GM10248 (cell line): ENCODE measurements around the gene GPR62.
A peak's percentile ranks its signal among the peaks of the same experiment; 100 is the strongest.
"Not testable (repeated sequence)": the region's sequence is repeated elsewhere in the genome, so short reads cannot be mapped to it uniquely, and the experiment has no call there.

Experiments
- CTCF ChIA-PET: fragments of 300-600 bp; sonication (Branson Sonifier 250); formaldehyde crosslinking; extraction: SDS; loops from one replicate; lab custom pipeline; 2021; ENCODE audit warnings: antibody characterized with exemption; lab: Yijun Ruan, JAX
- POLR2A ChIA-PET: fragments of 350-650 bp; sonication (Branson Sonifier 250); formaldehyde crosslinking; extraction: SDS; loops from one replicate; lab custom pipeline; 2020; ENCODE audit warnings: antibody characterized with exemption; lab: Yijun Ruan, JAX
- DNase-seq: peaks from one replicate; pipeline ENCODE4 v3.0.0; 2012; ENCODE audit errors: extremely low spot score
- CTCF ChIP-seq: IDR thresholded peaks from 2 replicates; pipeline ENCODE4 v1.5.1; 2012; ENCODE audit warnings: mild to moderate bottlenecking, low read depth; ENCODE audit errors: extremely low read depth, missing control alignments, control extremely low read depth

Gene GPR62

GRCh38 chr3:51928438-51928837, 26.7 kb upstream of the GPR62 start:
- TF ChIP-seq CTCF: no peak
- ChIA-PET POLR2A (no interaction called here), CTCF (interaction anchor here (2.1 kb wide), 1 partner anchor 14 kb away, joined by 6 read pairs; the partner anchor contains the start of genes PARP3 and RRP9)
- no peak for DNase-seq

DNA sequence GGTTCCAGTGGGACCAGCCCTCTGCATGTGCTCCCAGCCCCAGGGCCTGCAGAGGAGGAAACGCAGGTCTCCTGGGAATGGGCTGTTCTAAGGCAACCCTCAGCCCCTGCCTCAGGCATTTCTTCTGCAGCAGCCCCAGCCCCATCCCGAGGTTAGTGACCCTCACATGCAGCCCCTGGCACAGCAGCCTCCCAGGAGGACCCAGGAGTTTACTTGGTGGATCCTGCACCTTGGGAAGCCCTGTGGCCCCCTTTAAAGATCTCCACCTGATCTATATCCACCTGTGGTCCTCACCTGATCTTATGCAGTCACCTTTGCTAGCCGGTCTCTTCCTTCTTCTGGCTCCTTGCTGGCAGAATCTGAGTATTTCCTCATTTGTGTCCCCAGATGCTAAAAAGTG, 26.2 kb upstream of the GPR62 start:
- ChIA-PET POLR2A (interaction anchor here (0.6 kb wide), 1 partner anchor 17 kb away, joined by 3 read pairs; no protein-coding TSS in a partner anchor), CTCF (interaction anchor here (1.8 kb wide), 1 partner anchor 13 kb away, joined by 4 read pairs; the partner anchor contains the start of gene RRP9)
- DNase-seq: not testable (repeated sequence)

DNA sequence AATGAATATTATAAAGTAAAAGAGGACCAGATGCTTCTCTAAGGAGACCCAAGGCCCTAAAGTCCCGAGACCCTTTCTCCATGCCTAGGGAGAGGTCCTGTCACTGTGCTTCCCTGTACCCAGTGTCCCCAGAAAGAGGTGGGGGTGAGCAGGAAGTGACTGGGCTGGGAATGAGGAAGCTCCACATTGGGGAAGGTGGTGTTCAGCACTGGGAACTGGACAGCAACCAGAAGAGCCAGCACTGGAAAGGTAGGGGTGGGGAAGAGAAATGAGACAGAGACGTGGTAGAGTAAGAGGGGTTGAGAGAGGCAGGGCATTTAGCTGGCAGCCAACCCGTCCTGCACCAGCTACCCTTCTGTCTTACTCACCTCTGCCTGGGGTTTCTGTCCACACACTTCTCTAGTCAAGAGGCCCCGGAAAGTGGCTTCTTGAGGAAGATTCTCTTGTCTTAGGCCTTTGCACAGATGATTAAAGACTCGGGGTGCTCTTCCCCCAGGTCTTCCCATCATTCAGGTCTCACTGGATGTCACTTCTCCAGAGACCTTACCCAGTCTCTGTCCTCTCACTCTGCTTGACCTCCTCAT, 25.7 kb upstream of the GPR62 start:
- ChIA-PET CTCF (interaction anchor here (1.8 kb wide), 1 partner anchor 12 kb away, joined by 4 read pairs; the partner anchor contains the start of gene RRP9), POLR2A (interaction anchor here (0.6 kb wide), 1 partner anchor 17 kb away, joined by 3 read pairs; no protein-coding TSS in a partner anchor)
- TF ChIP-seq CTCF: no peak

DNA sequence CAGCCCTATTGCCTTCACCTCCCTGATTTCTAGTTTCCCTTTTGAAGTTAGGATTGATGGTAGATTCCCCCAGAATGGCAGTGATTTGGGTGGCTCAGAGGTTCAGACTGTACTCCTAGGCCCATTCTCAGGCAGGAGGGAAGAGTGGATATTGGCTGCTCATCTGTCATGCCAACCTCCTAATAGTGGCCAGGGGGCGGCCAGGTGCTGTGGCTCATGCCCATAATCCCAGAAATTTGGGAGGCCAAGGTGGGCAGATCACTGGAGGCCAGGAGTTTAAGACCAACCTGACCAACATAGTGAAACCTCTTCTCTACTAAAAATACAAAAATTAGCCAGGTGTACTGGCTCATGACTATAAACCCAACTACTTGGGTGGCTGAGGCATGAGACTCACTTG, 24.7 kb upstream of the GPR62 start:
- TF ChIP-seq CTCF: no peak
- no peak for DNase-seq
- ChIA-PET CTCF (interaction anchor here (1.0 to 1.8 kb wide), 2 partner anchors 11 to 18 kb away, joined by 3 to 4 read pairs; partner anchors contain the start of gene RRP9), POLR2A (no interaction called here)

More for the DNA sequence above, 25.7 kb upstream of the GPR62 start:
- peak; percentile 20 for DNase-seq

DNA sequence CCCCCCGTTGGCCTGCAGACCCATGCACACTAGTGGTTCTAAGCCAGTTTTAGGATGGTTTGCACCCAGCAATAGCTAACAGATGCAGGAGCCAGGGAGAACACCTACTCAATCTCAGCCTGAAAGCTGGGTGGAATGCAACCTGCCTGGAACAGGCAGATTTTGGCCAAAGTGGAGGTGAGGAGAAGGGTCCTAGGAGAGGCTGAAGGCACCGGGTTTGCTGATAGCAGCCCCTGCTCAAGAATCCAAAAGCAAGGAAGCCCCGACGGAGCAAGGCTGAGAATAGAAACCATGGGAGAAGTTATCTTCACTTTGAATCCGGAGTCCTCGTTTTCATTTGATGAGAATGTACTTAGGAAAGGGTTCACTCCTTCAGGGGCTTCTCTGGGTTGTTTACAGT, 23.4 kb upstream of the GPR62 start:
- DNase-seq: no peak
- ChIA-PET CTCF (interaction anchor here (1.1 kb wide), 1 partner anchor 10 kb away, joined by 5 read pairs; the partner anchor contains the start of gene RRP9), POLR2A (no interaction called here)
- no peak for TF ChIP-seq CTCF

- POLR2A ChIA-PET: interaction anchor here (1.4 kb wide), 1 partner anchor 9 kb away, joined by 4 read pairs; the partner anchor contains the start of gene RRP9
- CTCF ChIA-PET: interaction anchor here (0.9 to 1.1 kb wide), 2 partner anchors 9 to 250 kb away, joined by 3 to 5 read pairs; partner anchors contain the start of gene RRP9
- no peak for DNase-seq
- TF ChIP-seq CTCF: no peak
Observed at GRCh38 chr3:51932471-51933370, 22.5 kb upstream of the GPR62 start.
